Measurements from ENCODE around the gene CCDC184.
A peak's percentile ranks its signal among the peaks of the same experiment; 100 is the strongest.
"Not testable (repeated sequence)": the region's sequence is repeated elsewhere in the genome, so short reads cannot be mapped to it uniquely, and the experiment has no call there.

The CCDC184 gene

DNA sequence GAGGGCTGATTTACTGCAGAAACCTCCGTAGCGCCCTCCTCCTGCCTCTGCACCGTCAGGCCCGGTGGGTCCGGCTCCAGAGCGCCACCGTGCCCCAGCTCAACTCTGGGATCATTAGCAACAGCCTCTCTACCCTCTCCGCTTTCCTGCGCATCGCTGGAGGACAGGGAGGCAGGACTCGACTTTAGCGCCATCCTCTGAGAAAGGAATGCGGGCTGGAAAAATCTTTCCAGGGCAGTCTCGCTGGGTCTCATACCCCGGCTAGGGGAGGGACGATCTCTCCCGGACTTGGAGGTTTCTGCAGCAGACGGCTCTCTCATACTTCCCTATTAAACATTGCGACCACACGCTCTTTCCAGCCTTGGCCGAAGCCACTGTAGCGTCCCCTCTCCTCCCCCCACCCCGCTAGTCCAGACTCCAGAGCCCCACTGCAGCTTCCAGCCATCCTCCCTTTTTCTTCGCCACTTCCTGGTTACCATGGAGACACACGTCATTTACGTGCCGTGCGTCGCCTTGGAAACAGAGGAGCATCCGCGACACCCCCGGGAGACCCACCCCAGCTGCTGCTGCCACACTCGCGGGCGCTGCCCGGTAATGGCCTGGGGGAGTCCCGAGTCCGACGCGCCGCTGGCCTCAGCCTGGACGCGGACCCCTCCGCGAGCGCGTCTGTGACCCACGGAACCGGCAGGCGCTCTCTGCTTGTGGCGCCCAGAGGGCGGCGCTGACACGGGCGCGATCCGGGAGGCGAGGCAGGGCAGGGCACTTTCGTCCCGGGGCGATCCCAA, at the start of gene CCDC184:
Gene CCDC184, plus strand, starts transcription at position 554 of the 785 bp plus-strand sequence. CDS start 479 bp downstream, outside the sequence.
- peak; percentile 64 for DNase-seq (ENCODE audit: low read depth)

DNA sequence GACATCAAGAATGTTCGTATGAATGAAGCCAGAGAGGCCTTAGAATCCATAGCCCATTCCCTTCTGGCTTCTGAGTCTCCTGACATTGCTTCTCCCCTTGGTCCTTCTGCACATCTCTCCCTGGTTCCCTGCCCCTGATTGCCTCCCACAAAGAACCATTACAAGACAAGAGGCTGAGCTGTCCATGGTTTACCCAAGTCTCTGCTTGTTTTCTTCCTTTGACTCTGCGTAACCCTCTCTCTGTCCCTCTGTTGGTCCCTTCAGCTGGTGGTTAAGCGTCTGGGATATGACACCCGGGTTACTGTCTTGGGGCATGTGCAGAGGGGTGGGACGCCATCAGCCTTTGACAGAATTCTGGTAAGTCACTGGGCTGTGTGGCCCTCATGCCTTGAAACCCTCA, 48.4 kb upstream of the CCDC184 start:
- DNase-seq (ENCODE audit: low read depth) = no peak

DNA sequence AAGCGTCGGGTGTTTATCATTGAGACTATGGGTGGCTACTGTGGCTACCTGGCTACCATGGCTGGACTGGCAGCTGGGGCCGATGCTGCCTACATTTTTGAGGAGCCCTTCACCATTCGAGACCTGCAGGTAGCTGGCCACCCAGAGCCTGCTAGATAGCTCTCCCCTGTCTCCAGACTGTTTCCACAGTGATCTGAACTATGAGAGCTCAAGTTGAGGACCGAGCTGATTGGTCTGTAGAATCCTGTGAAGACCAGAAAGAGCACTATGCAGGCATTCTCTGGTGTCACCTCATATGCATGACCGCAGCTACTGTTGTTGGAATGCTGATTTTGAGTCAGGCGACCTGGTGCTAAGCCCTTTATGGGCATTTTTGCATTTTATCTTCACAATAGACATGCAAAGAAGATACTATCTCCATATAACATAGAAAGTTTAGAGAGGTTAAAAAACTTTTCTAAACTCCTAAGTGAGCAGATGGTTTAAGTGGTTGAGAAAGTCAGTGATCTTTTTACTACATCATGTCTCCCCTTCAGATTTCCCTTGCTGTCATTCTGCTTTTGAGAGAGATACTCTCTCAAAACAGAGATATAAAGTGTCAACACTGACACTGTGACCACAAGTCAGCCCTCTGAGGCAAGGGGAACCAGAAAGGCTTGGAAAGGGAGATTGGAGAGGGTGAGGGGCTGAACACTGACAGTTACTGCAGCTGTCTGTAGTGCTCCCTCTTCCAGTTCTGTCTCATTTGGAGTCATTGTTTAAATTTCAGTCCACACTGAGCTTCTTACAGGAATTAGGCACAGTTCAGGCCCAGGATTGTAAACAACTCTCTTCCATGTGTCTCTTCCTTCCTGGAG, 40.4 kb upstream of the CCDC184 start:
- DNase-seq (ENCODE audit: low read depth) = no peak

DNA sequence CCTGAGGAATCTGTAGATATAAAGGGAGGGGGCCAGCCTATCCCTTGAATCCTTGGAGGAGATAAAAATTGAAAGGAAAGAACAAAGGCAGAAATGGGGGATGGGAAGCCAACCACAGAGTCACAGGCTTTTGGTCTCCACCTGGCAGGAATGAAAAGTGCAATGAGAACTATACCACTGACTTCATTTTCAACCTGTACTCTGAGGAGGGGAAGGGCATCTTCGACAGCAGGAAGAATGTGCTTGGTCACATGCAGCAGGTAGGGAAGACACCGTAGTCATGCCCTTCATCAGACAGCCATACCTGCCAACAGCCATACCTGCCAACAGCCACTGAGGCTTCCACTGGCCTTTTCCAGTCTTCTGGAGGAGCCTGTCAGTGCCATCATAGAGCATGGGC, 39.5 kb upstream of the CCDC184 start:
- DNase-seq (ENCODE audit: low read depth) = no peak

DNA sequence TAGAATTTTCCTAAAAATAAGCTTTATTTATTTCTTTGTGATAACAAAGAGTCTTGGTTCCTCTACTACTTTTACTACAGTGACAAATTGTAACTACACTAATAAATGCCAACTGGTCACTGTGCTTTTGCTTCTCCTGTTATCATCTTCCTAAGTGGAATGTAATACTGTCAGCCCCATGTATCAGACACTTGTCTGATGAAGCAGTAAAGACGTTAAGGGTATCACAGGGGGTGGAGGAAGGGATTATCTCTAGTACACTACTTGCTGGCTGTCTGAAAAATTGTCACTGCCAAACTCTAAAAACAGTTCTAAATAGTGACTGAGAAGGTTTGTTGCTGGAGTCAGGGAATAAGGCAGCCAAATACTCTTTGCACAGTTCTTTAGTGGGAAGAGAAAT, 37.5 kb upstream of the CCDC184 start:
- DNase-seq (ENCODE audit: low read depth) = no peak

DNA sequence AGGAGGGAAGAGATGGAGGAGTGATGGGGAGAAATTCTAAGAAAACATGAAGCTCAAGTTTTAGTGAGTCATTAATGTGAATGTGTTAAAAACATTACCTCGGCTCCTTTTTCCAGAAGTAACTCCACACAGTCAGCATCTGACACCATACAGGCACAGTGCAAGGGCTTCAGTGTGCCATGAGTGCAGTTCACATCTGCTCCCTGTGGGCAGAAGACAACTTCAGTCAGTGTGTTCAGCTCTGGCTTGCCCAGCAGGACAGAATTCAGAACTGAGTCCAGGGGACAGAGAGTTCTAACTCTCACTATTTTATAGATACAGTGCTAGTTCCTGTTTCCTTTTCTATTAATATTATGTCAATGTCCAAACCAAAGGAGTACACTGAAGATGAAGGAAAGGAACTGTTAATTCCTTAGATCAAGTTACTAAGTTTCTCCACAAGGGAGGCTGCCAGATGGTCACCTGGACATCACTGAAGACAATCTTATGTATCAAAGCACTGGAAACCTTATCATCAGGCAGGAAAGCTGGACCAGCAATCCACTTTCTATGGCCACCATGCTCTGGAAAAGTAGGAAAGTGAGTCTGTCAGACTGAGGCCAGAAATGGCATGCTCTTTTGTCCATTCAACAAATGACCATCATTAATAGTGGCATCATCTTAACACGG, 32.2 kb upstream of the CCDC184 start:
- no peak for DNase-seq (ENCODE audit: low read depth)

DNA sequence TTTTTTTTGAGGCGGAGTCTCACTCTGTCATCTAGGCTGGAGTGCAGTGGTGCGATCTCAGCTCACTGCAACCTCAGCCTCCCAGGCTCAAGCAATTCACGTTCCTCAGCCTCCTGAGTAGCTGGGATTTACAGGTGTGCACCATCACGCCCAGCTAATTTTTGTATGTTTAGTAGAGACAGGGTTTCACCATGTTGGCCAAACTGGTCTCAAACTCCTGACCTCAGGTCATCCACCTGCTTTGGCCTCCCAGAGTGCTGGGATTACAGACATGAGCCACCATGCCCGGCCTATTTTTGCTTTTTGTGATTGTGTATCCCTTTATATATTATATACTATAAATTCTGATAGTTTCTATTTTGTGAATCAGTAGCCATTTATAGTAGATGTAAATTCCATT, 27.7 kb upstream of the CCDC184 start:
- not testable (repeated sequence) for DNase-seq (ENCODE audit: low read depth)

DNA sequence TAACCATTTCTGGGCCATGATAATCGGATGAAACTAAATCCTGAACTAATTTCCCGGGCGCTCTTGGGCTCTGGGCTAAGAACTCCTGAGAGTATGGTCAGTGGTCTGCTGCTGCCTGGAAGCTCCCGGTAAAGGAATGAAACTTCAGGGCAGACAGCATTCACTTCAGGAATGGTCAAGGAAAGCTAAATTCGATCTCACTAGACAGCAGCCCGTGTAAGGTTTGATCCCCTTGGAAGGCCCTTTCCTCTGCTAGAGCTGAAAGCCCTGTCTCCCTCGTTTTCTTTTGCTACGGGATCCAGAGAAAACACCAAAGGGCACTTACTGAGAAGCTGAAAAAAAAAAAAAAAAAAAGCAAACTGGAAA, 26.8 kb upstream of the CCDC184 start:
- DNase-seq (ENCODE audit: low read depth) = no peak

DNA sequence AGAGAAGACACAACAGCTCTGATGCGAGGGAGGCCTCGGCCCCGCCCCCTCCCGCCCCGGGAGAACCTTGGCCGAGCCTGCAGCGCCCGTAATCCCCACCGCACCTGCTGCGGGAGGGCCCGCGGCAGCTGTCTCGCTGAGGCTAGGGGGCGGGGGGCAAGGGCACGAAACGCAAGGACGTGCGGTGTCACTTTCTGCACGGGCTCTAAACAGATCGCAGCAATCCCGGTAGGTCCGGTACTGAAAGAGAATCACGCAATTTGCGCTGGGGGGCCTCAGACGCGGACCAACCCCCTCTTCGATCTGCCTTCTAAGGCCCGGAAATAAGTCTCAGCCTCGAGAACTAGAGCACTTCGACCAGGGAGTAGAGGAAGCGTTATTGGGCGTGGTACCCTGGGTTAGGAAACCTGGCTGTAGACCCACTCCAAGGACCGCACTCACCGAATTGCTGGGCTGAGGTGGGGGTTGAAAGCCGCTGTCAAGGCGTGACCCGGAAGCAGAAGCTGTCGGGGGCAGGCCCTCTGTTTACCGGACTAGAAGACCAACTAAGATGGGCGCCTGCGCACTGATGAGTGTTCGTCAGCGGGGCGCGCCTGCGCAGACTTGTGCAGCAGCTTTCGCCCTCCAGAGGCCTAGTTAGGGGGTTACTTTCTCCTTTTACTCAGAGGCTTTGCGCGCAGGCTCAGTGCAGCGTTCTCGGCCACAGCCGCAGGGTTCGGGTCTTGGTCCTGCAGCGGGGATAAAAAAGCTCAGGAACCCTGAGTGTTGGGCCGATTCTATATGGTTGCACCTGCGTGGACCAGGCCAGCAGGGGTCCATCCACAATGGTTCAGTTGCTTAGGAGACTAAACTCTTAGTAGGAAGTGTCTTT, 26.2 kb upstream of the CCDC184 start, which contains the start of gene ASB8:
Gene ASB8, minus strand, starts transcription at position 498 of the 871 bp plus-strand sequence. CDS start 4,019 bp downstream, outside the sequence.
- peak; percentile 98 for DNase-seq (ENCODE audit: low read depth)

DNA sequence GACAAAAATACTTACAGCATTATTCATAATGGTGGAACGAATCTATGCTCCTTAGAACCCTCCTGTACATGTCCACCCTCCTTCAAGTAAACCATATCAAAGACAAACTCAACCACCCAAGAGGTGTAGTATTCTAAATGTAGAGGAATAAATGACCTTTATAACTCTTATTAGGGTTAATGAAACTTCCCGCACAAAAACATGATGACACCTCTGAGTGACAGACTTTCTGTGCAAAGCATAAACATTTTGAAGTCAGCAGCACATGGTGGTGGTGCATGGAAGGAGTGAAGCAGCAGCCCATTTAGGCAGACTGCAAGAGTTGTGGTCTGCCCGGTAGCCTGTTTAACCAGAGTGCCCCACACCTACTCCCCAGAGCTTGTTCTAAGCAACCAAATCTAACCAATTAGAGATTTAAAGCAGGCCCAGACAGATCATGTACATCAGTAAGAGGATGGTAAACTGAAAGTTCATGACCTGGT, 25.5 kb upstream of the CCDC184 start:
- DNase-seq (ENCODE audit: low read depth) = no peak

DNA sequence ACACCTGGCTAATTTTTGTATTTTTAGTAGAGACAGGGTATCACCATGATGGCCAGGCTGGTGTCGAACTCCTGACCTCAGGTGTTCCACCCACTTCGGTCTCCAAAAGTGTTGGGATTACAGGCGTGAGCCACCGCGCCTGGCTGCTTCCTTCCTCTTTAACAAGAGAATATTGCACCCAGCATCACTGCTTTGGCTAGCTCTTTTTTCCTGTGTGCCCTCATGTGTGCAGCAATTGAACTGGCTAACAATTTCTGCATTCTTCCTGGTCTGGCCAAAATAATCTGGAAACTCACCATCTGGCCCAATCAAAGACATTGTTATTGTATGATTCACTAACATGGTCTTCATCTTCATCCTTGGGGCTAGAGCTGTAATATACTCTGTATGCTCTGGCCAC, 23.4 kb upstream of the CCDC184 start:
- no peak for DNase-seq (ENCODE audit: low read depth)

DNA sequence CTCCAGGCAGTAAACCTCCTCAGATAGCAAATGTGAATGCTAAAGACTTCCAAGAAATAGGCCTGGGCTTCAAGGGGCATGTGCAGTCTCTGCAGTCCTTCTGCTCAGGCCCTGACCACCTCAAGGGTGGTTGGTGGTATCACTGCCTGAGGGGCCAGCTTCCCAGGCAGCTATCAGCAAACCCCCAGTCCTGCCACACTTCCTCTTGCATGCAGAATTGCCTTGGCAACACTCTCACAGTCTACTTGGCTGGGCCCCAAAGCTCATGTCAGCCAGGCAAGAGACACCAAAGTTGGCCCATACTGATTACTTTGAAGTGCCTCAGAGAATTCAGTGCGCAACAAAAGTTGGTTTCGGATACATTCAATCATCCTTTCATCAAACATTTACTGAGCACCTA, 22.6 kb upstream of the CCDC184 start:
- DNase-seq (ENCODE audit: low read depth) = no peak

DNA sequence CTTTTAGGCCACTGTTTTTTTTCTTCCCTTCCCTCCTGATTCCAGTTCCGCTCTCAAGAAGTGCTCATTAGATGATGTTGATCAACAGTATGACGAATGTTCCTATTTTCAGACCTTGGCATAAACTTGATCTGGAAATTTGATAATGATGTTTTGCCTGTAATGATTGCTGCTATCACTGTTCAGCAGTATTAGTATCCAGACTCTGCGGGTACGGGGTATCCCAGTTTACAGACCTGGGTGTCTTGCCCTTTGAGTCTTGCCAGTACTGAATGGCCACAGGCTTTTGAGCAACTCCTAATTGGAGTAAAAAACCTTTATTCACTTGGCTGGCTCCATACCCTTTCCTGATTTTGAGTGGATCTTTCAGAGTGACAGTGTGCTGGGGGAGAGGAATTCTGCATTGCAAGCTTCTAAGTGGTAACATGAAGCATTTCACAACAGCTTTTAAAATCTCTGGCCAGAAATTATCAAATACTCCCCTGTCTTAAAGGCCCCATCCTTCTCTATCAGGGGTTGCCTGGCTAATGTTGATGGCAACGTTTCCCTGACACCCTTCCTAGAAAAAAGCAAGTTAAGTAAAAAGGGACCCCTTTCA, 20.2 kb upstream of the CCDC184 start:
- DNase-seq (ENCODE audit: low read depth) = no peak

DNA sequence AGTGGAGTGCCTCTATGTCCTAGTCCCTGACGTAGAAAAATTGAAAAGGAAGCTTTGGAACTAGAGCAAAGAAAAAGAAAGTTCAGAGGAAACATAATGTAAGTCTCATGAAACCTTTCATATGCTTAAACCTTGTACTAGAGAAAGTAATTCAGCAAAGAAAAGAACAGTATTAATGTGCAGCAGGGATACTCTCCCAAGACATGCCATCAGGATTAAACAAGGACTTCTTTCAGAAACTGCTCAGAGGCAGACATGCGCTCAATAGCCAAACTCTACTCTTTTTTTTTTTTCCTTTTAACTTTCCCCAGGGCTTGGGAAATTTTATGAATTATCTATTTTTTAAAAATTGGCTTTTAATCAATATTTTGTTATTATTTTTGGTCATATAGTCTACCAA, 19.0 kb upstream of the CCDC184 start:
- DNase-seq (ENCODE audit: low read depth) = no peak

DNA sequence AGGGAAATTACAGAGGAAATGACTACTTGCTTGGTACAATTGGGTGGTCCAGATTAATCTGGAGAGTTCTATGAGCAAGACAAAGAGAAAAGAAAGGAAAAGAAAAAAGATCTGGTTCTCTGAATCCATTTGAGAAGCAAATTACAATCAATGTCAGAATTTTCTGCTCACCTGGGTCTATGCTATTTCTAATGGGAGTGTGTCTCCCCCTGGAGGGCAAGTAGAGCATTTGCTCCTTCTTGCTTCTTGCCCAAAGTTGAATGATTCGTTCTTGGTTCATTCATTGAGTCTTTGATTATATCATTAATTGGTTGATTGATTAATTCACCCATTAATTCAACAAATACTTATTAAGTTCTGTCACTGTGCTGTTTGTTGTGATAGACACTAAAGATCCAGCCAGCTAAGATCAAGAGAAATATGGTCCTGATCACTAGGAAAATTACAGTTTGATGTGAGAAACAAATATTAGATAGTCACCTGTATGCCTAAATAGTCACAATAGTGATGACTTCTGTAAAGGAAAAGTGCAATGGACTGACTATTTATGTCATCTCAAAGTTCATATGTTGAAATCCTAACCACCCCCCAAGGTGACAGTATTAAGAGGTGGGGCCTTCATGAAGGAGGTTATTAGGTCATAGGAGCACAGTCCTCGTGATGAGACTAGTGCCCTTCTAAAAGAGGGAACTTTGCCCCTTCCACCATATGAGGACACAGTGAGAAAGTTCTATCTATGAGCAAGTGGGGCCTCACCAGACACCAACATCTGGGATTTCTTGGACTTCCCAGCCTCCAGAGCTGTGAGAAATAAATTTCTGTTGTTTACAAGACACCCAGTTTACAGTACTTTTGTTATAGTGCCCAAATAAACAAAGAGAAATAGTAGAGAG, 18.1 kb upstream of the CCDC184 start:
- DNase-seq (ENCODE audit: low read depth) = no peak

DNA sequence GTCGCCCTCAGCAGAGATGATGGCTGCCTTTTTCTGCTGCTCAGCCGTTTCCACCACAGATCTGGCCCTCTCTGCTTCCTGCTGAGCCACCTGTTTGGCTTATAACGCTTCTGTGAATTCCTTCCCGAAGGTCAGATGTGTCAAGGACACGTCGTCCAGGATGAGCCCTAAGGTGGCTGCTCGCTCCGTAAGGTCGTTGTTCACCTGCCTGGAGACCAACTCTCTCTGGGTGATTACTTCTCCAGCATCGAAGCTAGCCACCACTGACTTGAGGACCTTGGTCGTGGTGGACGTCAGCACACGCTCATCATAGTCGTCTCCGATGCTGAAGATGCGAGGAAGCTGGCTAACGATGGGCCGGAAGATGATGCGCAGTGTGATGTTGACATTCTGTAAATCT, 14.4 kb upstream of the CCDC184 start:
- DNase-seq (ENCODE audit: low read depth) = no peak

DNA sequence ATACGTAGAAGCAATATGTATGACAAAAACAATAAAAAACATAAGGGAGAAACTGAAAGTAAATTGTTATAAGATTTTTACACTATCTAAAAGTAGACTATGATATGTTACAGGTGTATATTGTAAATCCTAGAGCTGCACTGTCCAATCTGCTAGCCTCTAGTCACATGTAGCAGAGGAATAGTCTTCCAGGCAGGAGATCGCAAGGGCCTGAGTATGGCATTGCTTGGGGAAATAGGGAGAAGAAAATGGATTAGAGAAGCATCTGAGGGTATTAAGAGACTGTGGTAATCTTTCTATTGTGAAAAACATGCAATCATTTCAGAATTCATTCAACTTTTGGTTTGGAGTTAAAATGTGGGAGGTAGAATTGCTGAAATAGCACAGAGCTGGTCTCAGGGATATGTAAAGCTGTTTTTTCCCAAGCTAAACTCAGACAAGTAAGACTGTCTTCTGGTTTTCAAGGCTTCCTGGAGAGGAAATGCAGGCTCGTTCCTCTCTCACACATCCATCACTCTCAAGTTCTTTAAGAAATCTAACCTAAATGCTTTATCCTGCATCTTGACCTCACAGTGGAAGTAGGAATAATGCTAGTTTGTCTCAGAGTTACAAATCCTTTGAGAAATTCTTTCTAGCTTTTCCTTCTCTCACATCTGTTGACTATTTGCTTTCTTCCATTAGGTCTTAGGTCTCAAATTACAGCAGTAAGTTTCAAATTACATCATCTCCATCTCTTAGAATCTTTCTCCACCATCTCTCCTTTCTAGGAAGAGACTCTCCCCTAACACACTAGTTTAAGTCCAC, 7.6 kb upstream of the CCDC184 start:
- DNase-seq (ENCODE audit: low read depth) = no peak

DNA sequence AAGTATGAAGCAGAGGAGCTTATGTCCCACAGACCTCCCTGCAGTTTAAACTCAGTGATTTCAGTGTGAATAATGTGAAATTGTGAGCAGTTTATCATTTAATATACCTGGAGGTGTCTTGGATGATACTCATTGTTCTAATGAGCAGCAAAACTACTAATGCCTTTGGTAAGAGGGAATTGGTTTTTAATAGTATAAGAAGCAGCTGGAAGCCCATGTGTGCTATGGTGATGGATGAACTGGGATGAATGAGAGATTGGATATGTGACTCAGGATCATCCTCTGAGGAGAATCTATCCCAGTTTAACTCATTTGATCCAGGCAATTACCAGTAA, 7.1 kb upstream of the CCDC184 start:
- DNase-seq (ENCODE audit: low read depth) = no peak

DNA sequence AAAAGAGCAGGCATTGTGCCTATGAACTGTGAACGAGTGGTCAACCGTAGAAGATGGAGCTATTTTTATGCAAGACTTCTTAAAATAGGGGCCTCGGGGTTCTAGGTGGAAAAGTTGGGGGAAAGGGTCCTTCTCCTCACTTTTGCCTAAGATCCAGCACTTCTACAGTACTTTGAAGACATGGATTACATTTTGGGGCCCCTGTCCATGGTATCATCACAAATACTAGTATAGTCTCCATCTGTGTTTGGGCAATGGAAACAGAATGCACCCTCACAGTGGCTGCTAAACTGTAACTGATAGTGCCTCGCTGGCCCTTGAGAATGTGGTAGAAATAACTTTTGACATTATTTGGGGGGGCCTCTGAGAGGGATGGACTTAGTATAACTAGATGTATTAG, 5.5 kb upstream of the CCDC184 start:
- DNase-seq (ENCODE audit: low read depth) = no peak

Data from activated T-helper 1 cell treated with Interleukin-2 at 50 U/mL for 16 hours (primary cell).